ENCODE measurements around the gene NCAPH2. TPM values are rescaled to one million over a fixed set of nuclear protein-coding genes. Genes with fewer than 3 reads are reported as not detected.

NCAPH2 gene
- total RNA-seq = 50.3 and 55.0 TPM in 2 replicates
- 47.0 and 59.4 TPM in 2 replicates for polyA plus RNA-seq

GRCh38 chr22:50507991-50508884 is at the start of gene NCAPH2:
Gene NCAPH2, plus strand, starts transcription at chr22:50508224. Its CDS starts 114 bp downstream, at chr22:50508338.
- no peaks in the 10 kb centered on the region for H3K9me3 ChIP-seq (ENCODE audit: low read depth)
- H3K27me3 ChIP-seq = no peaks in the 10 kb centered on the region
- peak in 1 of 2 donors; percentile 98 for DNase-seq (ENCODE audit: low read depth in 1 of 2, low spot score in 1 of 2)
- H3K4me1 ChIP-seq (ENCODE audit: low read depth) = peaks cover 8% of the 10 kb centered on the region
- peak within 1 kb of the TSS; percentile 82 for H3K4me3 ChIP-seq
- peaks cover 8% of the 10 kb centered on the region for H3K36me3 ChIP-seq
- TF ChIP-seq CTCF (IDR thresholded peaks at IDR 0.05; ENCODE audit: low read depth, low read length) = no peak
- peak within 1 kb of the TSS; percentile 80 for H3K27ac ChIP-seq

GRCh38 chr22:50459016-50459415 is 49.0 kb upstream of the NCAPH2 start:
- TF ChIP-seq CTCF (IDR thresholded peaks at IDR 0.05; ENCODE audit: low read depth, low read length) = no peak
- Histone ChIP-seq H3K9me3 (ENCODE audit: low read depth) (no peaks in the 10 kb centered on the region), H3K27me3 (no peaks in the 10 kb centered on the region), H3K4me1 (ENCODE audit: low read depth) (no peaks in the 10 kb centered on the region), H3K36me3 (peaks cover 35% of the 10 kb centered on the region), H3K27ac (no peak overlapping the region), H3K4me3 (no peak overlapping the region)
- no peak for DNase-seq (ENCODE audit: low read depth in 1 of 2, low spot score in 1 of 2)

GRCh38 chr22:50459496-50460140 is 48.4 kb upstream of the NCAPH2 start:
- no peak for DNase-seq (ENCODE audit: low read depth in 1 of 2, low spot score in 1 of 2)
- no peaks in the 10 kb centered on the region for H3K9me3 ChIP-seq (ENCODE audit: low read depth)
- TF ChIP-seq CTCF (IDR thresholded peaks at IDR 0.05; ENCODE audit: low read depth, low read length) = no peak
- H3K4me1 ChIP-seq (ENCODE audit: low read depth) = no peaks in the 10 kb centered on the region
- H3K36me3 ChIP-seq = peaks cover 35% of the 10 kb centered on the region
- no peak overlapping the region for H3K27ac ChIP-seq
- H3K27me3 ChIP-seq = no peaks in the 10 kb centered on the region
- no peak overlapping the region for H3K4me3 ChIP-seq

GRCh38 chr22:50460938-50461337 is 47.1 kb upstream of the NCAPH2 start:
- no peak overlapping the region for H3K27ac ChIP-seq
- no peaks in the 10 kb centered on the region for H3K9me3 ChIP-seq (ENCODE audit: low read depth)
- DNase-seq (ENCODE audit: low read depth in 1 of 2, low spot score in 1 of 2) = no peak
- H3K4me3 ChIP-seq = no peak overlapping the region
- no peaks in the 10 kb centered on the region for H3K4me1 ChIP-seq (ENCODE audit: low read depth)
- peaks cover 48% of the 10 kb centered on the region for H3K36me3 ChIP-seq
- no peak for TF ChIP-seq CTCF (IDR thresholded peaks at IDR 0.05; ENCODE audit: low read depth, low read length)
- no peaks in the 10 kb centered on the region for H3K27me3 ChIP-seq

GRCh38 chr22:50461536-50461935 is 46.5 kb upstream of the NCAPH2 start:
- no peak overlapping the region for H3K27ac ChIP-seq

More at GRCh38 chr22:50461536-50461935, 46.5 kb upstream of the NCAPH2 start:
- Histone ChIP-seq H3K27me3 (no peaks in the 10 kb centered on the region), H3K4me3 (no peak overlapping the region), H3K9me3 (ENCODE audit: low read depth) (no peaks in the 10 kb centered on the region), H3K4me1 (ENCODE audit: low read depth) (no peaks in the 10 kb centered on the region), H3K36me3 (peaks cover 52% of the 10 kb centered on the region)
- no peak for TF ChIP-seq CTCF (IDR thresholded peaks at IDR 0.05; ENCODE audit: low read depth, low read length)
- DNase-seq (ENCODE audit: low read depth in 1 of 2, low spot score in 1 of 2) = no peak
